ENCODE measurements around the gene ANK2.

DNA sequence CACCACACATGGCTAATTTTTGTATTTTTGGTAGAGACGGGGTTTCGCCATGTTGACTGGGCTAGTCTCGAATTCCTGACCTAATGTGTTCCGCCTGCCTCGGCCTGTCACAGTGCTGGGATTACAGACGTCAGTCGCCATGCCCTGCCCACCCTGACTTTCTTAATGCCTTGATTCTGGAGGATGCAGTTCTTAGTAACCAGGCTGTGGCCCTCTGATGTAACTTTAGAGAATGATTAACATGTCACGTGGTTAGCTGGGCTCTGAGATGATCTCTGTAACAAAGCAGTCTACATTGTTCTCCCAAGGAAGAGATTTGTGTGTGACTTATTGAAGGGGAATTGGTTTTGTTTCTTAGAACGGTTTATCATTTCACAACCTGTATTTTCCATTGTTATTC, 30.6 kb downstream of the ANK2 start:
- TF ChIP-seq CTCF (IDR thresholded peaks at IDR 0.05): no peak
- no peak for TF ChIP-seq POLR2A (IDR thresholded peaks at IDR 0.05)
